HG03097 (cell line): Measurements from ENCODE around the gene GIGYF1.
A peak's percentile ranks its signal among the peaks of the same experiment; 100 is the strongest.
"Not testable (repeated sequence)": the region's sequence is repeated elsewhere in the genome, so short reads cannot be mapped to it uniquely, and the experiment has no call there.

ENCODE experiments used
- ATAC-seq: cut with Tn5 transposase; IDR thresholded peaks from one replicate; pipeline ENCODE4 v1.9.1; 2021; ENCODE audit not compliant: unreplicated experiment, low FRiP score

The GIGYF1 gene, protein sequence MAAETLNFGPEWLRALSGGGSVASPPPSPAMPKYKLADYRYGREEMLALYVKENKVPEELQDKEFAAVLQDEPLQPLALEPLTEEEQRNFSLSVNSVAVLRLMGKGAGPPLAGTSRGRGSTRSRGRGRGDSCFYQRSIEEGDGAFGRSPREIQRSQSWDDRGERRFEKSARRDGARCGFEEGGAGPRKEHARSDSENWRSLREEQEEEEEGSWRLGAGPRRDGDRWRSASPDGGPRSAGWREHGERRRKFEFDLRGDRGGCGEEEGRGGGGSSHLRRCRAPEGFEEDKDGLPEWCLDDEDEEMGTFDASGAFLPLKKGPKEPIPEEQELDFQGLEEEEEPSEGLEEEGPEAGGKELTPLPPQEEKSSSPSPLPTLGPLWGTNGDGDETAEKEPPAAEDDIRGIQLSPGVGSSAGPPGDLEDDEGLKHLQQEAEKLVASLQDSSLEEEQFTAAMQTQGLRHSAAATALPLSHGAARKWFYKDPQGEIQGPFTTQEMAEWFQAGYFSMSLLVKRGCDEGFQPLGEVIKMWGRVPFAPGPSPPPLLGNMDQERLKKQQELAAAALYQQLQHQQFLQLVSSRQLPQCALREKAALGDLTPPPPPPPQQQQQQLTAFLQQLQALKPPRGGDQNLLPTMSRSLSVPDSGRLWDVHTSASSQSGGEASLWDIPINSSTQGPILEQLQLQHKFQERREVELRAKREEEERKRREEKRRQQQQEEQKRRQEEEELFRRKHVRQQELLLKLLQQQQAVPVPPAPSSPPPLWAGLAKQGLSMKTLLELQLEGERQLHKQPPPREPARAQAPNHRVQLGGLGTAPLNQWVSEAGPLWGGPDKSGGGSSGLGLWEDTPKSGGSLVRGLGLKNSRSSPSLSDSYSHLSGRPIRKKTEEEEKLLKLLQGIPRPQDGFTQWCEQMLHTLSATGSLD (N-terminal part only)

DNA sequence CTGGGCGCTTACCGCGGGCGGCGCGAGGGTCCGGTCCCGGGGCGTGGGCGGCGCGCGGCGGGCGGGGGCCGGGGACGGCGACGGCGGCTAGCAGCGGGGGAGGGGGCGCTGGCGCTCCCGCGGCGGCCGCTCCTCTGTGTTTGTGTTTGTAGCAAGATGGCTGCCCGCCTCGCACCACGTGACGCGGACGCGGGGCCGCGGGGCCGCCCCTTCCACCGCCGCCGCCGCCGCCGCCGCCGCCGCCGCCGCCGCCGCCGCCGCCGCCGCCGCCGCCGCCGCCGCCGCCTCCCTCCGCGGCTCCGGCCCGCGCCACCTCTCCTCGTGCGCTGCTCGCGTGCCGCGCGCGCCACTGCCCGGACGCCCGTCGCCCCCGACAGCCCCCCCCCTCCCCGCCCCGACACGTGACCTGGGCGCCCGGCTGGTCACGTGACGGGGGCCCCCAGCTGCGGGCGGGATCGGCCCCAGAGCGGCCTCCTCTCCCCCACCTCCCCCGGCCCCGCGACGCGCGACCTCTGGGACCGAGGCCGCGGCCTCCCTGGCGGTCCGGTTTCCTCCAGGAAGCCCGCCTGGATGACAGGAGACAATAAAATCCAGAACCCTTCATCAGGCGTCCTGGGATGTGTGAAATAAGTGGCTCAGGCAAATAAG lies at the start of gene GIGYF1:
GIGYF1 (minus strand) TSS at position 153 of the 648 bp plus-strand sequence. CDS start 6,012 bp downstream, outside the sequence.
- ATAC-seq = peak; percentile 40

DNA sequence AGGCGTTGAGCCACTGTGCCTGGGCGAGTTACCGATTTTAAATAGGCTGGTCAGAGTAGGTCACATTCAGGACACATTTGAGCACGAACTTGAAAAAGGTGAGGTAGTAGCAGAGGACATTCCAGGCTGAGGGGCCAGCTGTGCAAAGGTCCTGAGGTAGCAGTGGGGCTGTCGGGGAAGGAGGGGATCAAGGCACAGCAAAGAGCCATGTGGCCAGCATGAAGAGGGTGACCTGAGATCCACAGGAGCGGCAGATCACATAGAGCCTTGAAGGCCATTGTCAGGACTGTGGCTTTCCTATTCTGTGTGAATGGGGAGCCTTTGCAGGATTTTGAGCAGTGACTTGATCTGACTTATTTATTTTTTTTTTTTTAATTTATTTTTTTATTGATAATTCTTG lies 45.9 kb upstream of the GIGYF1 start:
- ATAC-seq = no peak

DNA sequence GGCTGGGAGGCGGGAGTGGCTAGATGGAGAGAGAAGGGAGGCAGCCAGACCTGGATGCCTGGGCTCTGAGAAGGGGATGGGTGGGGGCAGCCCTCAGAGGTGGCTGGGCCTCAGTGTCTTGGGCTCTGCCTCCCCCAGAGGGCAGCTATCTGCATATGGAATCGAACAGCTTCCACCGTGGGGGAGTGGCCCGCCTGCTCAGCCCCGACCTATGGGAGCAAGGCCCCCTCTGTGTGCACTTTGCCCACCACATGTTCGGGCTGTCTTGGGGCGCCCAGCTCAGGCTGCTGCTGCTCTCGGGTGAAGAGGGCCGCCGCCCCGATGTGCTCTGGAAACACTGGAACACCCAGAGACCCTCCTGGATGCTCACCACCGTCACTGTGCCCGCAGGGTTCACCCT lies 42.6 kb upstream of the GIGYF1 start:
- no peak for ATAC-seq

DNA sequence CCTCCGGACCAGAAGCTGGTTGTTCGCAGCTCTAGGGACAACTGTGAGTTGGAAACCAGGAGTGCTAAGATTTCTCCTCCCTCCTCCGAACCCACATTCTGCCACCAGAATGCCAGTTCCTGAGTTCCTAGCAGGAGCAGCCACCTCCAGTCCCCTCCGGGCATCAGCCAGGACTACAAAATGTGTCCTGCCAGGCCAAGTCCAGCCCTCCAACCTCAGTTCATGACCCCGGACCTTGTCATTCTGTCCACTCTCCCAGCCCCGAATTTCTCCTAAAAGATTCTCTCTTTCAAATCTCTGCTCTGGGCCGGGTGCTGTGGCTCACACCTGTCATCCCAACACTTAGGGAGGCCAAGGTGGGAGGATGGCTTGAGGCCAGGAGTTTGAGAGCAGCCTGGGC lies 41.7 kb upstream of the GIGYF1 start:
- no peak for ATAC-seq

DNA sequence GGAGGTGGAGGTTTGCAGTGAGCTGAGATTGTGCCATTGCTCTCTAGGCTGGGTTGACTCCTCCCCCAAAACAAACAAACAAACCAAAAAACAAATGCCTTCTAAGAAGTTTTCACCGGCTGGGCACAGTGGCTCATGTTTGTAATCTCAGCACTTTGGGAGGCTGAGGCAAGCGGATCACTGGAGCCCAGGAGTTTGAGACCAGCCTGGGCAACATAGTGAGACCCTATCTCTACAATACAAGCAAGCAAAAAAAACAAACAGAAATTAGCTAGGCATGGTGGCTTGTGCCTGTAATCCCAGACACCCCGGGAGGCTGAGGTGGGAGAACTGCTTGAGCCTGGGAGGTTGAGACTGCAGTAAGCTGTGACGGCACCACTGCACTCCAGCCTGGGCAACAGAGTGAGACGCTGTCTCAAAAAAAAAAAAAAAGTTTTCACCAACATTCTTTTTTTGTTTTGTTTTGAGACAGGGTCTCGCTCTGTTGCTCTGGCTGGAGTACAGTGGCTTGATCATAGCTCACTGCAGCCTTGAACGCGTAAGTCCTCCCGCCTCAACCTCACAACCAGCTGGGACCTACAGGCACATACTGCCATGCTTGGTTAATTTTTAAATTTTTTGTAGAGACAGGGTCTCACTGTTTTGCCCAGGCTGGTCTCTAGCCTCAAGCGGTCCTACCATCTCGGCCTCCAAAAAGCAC lies 38.0 kb upstream of the GIGYF1 start:
- ATAC-seq = no peak

DNA sequence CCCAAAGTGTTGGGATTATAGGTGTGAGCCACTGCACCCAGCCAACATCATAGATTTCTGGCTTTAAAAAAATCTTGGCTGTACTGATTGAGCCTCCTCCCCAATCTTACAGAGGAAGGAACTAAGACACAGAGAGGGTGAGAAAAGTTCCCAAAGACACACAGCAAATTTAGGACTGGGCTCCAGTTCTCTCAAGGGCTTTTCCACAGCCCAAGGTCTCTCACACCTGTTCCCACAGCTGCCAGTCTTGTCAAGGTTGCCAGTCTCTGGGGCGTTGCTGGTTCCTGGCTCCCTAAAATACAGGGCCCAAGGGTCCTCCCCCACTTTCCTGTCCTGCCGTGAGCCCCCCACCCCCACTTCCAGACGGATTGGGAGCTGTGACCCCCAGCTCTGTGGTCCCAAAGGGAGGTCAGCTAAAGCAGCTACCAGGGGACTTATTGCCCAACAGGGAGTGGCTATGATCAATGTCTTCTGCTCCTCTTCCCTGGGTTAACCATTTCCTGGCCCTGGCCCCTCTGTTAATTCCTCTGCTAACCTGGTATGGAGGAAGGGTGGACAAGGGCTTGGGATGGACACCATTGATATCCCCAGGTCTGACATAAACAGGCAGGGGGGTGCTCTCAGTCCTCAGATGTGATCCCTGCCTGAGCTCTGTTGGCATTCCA lies 36.2 kb upstream of the GIGYF1 start:
- no peak for ATAC-seq

DNA sequence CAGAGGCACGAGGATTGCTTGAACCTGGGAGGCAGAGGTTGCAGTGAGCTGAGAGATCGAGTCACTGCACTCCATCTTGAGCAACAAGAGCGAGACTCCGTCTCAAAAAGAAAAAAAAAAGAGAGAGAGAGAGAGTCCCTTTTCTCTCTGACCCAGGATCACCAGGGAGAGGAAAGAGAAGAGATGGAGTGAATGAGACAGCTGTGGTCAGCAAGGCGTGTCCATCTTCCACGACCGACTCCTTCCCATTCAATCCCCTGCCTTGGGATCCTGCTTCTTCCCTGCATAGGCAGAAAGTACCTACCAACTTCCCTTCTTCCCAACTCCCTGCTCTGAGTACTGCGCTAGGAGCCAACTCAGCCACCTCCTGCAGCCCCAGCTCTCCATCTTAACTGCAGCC lies 34.1 kb upstream of the GIGYF1 start:
- ATAC-seq = no peak

DNA sequence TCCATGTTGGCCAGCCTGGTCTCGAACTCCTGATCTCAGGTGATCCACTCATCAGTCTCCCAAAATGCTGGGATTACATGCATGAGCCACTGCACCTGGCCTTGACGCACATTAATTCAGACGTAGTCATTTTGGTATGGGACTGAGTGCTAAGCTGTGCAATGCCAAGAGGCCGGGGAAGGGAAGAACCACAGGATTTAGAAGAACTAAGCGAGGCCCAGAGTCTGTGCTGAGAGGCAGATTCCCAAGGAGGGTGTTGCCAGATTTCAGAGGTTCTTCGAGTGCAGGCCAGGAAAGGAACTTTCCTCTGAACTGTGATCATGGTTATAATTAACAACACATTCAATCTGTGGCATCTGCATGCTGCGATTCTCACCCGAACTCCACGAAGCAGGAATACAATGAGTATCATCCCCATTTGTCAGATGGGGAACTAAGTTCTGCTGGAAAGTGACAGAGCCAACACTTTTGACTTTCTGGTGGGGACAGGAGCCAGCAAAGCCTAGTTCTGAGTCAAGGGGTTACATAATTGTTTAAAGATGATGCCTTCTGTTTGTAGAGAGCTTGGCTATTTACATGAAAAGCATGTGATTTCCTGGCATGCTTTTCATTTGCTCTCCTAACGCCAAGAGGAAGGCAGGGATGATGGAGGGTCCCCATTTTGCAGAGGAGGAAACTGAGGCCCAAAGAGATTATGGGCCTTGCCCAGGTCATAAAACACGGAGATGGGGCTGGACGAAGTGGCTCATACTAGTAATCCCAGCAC lies 33.1 kb upstream of the GIGYF1 start:
- ATAC-seq = no peak

DNA sequence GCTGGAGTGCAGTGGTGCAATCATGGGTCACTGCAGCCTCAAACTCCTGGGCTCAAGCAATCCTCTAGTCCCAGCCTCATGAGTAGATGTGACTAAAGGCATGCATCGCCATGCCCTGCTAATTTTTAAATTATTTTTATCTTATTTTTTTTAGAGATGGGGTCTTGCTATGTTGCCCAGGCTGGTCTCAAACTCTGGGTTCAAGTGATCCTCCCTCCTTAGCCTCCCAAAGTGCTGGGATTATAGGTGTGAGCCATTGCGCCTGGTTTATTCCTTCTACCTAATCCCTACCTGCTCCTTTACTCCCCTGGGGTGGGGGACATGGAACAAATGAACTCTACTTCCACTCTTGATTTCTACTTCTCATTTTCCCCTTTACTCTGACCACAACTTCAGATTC lies 30.3 kb upstream of the GIGYF1 start:
- not testable (repeated sequence) for ATAC-seq

DNA sequence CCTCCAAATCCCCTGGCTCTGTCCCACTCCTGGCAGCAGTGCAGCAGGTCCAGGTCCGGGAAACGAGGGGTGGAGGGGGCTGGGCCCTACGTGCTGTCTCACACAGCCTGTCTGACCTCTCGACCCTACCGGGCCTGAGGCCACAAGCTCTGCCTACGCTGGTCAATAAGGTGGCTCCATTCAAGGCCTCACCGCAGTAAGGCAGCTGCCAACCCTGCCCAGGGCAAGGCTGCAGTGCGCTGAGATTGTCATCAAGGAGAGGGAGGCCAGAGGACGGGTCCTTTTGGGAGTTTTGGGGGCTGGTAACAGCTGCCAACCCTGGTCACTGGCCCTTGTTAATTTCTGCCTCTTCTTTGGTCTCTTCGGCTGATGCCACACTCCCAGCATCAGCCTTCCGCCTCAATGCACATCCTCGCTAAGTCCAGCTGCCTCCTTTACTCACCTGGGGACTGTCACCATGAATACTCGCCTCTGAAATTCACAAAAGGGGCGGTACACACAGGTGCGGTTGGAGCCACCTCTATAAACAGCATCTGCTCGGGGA lies 29.8 kb upstream of the GIGYF1 start:
- no peak for ATAC-seq

DNA sequence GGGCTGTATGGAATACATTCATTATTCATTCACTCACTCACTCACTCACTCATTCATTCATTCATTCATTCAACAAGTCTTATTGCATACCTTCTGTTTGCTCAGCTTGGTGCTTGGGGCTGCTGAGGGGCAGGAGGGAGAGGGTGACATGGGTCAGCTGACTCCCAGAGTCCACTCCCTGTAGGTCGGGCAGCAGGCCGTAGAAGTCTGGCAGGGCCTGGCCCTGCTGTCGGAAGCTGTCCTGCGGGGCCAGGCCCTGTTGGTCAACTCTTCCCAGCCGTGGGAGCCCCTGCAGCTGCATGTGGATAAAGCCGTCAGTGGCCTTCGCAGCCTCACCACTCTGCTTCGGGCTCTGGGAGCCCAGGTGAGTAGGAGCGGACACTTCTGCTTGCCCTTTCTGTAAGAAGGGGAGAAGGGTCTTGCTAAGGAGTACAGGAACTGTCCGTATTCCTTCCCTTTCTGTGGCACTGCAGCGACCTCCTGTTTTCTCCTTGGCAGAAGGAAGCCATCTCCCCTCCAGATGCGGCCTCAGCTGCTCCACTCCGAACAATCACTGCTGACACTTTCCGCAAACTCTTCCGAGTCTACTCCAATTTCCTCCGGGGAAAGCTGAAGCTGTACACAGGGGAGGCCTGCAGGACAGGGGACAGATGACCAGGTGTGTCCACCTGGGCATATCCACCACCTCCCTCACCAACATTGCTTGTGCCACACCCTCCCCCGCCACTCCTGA lies 28.6 kb upstream of the GIGYF1 start:
- ATAC-seq = no peak

DNA sequence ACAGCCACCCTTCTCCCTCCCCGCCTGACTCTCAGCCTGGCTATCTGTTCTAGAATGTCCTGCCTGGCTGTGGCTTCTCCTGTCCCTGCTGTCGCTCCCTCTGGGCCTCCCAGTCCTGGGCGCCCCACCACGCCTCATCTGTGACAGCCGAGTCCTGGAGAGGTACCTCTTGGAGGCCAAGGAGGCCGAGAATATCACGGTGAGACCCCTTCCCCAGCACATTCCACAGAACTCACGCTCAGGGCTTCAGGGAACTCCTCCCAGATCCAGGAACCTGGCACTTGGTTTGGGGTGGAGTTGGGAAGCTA lies 27.4 kb upstream of the GIGYF1 start:
- no peak for ATAC-seq

DNA sequence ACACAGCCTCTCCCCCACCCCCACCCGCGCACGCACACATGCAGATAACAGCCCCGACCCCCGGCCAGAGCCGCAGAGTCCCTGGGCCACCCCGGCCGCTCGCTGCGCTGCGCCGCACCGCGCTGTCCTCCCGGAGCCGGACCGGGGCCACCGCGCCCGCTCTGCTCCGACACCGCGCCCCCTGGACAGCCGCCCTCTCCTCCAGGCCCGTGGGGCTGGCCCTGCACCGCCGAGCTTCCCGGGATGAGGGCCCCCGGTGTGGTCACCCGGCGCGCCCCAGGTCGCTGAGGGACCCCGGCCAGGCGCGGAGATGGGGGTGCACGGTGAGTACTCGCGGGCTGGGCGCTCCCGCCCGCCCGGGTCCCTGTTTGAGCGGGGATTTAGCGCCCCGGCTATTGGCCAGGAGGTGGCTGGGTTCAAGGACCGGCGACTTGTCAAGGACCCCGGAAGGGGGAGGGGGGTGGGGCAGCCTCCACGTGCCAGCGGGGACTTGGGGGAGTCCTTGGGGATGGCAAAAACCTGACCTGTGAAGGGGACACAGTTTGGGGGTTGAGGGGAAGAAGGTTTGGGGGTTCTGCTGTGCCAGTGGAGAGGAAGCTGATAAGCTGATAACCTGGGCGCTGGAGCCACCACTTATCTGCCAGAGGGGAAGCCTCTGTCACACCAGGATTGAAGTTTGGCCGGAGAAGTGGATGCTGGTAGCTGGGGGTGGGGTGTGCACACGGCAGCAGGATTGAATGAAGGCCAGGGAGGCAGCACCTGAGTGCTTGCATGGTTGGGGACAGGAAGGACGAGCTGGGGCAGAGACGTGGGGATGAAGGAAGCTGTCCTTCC lies 26.8 kb upstream of the GIGYF1 start:
- ATAC-seq = no peak

DNA sequence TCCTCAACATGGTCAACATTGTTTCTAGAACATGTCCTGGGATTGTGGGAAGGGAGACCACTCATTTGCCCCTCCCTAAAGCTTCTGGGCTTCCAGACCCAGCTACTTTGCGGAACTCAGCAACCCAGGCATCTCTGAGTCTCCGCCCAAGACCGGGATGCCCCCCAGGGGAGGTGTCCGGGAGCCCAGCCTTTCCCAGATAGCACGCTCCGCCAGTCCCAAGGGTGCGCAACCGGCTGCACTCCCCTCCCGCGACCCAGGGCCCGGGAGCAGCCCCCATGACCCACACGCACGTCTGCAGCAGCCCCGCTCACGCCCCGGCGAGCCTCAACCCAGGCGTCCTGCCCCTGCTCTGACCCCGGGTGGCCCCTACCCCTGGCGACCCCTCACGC lies 26.2 kb upstream of the GIGYF1 start, which contains the start of gene EPO:
EPO (plus strand) TSS at position 190 of the 392 bp plus-strand sequence. CDS start 513 bp downstream, outside the sequence.
- ATAC-seq = no peak

DNA sequence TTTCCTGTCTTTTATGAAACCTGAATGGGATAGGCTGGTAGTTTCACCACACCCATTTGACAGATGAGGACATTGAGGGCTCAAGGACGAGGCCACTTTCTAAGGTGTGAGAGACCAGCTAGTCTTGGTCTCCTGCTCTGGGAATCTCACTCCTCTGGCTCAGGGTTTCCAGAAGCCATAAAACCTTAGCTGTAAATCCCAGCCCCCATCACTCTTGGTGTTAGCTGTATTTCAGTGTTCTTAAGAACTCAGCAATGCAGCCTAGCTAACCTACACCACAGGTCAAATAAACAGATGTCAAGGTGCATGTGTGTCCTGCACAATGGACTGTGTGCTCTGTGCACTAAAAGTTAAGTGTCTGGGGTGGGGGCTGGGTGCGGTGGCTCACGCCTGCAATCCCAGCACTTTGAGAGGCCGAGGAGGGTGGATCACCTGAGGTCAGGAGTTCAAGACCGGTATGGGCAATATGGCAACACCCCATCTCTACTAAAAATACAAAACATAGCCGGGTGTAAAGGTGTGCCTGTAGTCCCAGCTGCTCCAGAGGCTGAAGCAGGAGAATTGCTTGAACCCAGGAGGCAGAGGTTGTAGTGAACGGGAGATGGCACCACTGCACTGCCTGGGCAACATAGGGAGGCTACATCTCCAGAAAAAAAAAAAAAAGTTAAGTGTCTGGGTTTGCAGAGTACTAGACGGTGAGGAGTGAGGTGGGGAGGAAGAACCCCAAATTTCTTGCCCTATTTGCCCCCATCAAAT lies 25.7 kb upstream of the GIGYF1 start:
- ATAC-seq = no peak

DNA sequence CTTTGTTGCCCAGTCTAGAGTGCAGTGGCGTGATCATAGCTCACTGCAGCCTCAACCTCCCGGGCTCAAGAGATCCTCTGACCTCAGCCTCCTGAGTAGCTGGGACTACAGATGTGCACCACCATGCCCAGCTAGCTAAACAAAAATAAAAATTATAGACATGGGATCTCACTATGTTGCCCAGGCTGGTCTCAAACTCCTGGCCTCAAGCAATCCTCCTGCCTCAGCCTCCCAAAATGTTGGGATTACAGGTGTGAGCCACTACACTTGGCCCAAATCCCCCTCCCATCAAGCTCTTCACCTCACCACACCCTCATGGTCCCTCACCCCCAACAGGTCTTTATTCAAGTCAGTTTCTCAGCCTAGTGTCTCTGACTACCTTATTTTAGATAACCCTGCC lies 23.0 kb upstream of the GIGYF1 start:
- not testable (repeated sequence) for ATAC-seq

DNA sequence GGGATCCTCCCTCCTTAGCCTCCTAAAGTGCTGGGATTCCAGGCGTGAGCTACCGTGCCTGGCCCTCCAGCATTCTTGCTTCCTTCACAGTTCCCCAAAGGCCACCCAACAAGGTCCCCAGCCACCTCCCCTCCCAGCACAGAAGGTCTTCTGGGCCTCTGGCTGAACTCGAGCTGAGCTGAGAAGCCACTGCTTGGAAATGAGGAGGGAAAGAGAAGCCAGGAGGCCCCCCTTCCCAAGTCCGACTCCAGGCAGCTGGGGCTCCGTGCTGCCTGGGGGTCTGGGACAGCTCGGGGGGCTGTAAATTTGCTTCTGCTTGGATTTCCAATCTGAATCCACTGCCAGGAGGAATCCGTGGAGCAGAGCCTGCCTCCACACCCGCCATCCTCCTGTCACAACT lies 20.7 kb upstream of the GIGYF1 start:
- no peak for ATAC-seq
